Lower leg skin (tissue), 4 donors: ENCODE results near the gene AFDN. TPM values are rescaled to one million over a fixed set of nuclear protein-coding genes. Genes with fewer than 3 reads are reported as not detected.

Source experiments
- DNase-seq, 2 donors: peaks; one replicate each; pipeline ENCODE4 v3.0.0-alpha.2; 2019; ENCODE audit warnings: low spot score in 2 of 2
- H3K4me3 ChIP-seq: fragments of 200-600 bp; sonication (generic); 2 replicates; pipeline ENCODE4 v1.5.1; 2017; ENCODE audit warnings: mild to moderate bottlenecking, low read depth; ENCODE audit not compliant: poor library complexity, severe bottlenecking
- CTCF ChIP-seq, 3 donors: fragments of 450-650 bp; IDR thresholded peaks; one replicate each; pipeline ENCODE4 v1.5.1; 2016; ENCODE audit warnings: antibody characterized with exemption in 3 of 3, mild to moderate bottlenecking in 3 of 3, moderate library complexity in 2 of 3
- POLR2A ChIP-seq, 2 donors: fragments of 450-650 bp; IDR thresholded peaks; one replicate each; pipeline ENCODE4 v1.6.1; 2016 to 2017; ENCODE audit warnings: antibody characterized with exemption in 2 of 2, mild to moderate bottlenecking in 1 of 2, moderate library complexity in 1 of 2
- WGBS, 2 donors: methylation state at CpG; one replicate each; pipeline ENCODE4 v1.1.5; 2018; 5-methylcytosine and 5-hydroxymethylcytosine counted together
- intact Hi-C: fragments of 100-400 bp; cut with DNase I; formaldehyde crosslinking; loops from one replicate; pipeline ENCODE4 v1.15.0; 2023; ENCODE audit warnings: low total_unique reads
- total RNA-seq, 4 donors: library from RNA; depleted of rRNA; stranded (reverse); fragments of >200 nt; gene quantifications; one replicate each; pipeline ENCODE4 v1.1.0, GENCODE V29; 2016

The AFDN gene
- total RNA-seq, 4 donors from 2014 or later = 137 to 213 (median 168) TPM

- no peak overlapping the region for H3K4me3 ChIP-seq
- WGBS, 2 donors = 93 to 98% methylated on average over 8 of the region's 8 CpGs
- TF ChIP-seq CTCF (IDR thresholded peaks at IDR 0.05) = no peak
- TF ChIP-seq POLR2A (IDR thresholded peaks at IDR 0.05) = no peak
- intact Hi-C loops = no loop called here
- DNase-seq = peak in 1 of 2 donors; percentile 76
Observed at GRCh38 chr6:167803816-167804215, 22.9 kb upstream of the AFDN start.

GRCh38 chr6:167804281-167805013 is 22.3 kb upstream of the AFDN start:
- DNase-seq = peak in 1 of 2 donors; percentile 62
- H3K4me3 ChIP-seq = no peak overlapping the region
- no peak for TF ChIP-seq CTCF (IDR thresholded peaks at IDR 0.05)
- TF ChIP-seq POLR2A (IDR thresholded peaks at IDR 0.05) = no peak
- 89 to 98% methylated on average over 19 to 24 of the region's 24 CpGs for WGBS, 2 donors
- intact Hi-C loops = no loop called here

- intact Hi-C loops = no loop called here
- peak in 1 of 2 donors; percentile 26 for DNase-seq
- TF ChIP-seq CTCF (IDR thresholded peaks at IDR 0.05) (no peak), POLR2A (IDR thresholded peaks at IDR 0.05) (no peak)
- no peak overlapping the region for H3K4me3 ChIP-seq
- WGBS, 2 donors = 46 to 58% methylated on average over 8 of the region's 8 CpGs
Observed at GRCh38 chr6:167805349-167806060, 21.2 kb upstream of the AFDN start.

- TF ChIP-seq POLR2A (IDR thresholded peaks at IDR 0.05) (no peak), CTCF (IDR thresholded peaks at IDR 0.05) (no peak)
- no peak overlapping the region for H3K4me3 ChIP-seq
- WGBS, 2 donors = 37 to 41% methylated on average over 4 of the region's 4 CpGs
- intact Hi-C loops = no loop called here
- peak in 1 of 2 donors; percentile 18 for DNase-seq
Observed at GRCh38 chr6:167806061-167806700, 20.5 kb upstream of the AFDN start.

- DNase-seq = peak in 1 of 2 donors; percentile 58
- TF ChIP-seq POLR2A (IDR thresholded peaks at IDR 0.05) (no peak), CTCF (IDR thresholded peaks at IDR 0.05) (no peak)
- intact Hi-C loops = no loop called here
- H3K4me3 ChIP-seq = no peak overlapping the region
- WGBS, 2 donors = 76% methylated on average over 6 of the region's 6 CpGs
Observed at GRCh38 chr6:167807200-167807599, 19.5 kb upstream of the AFDN start.
